Ammon's horn (tissue), 1 donor: ENCODE results near the gene SPARC.
A peak's percentile ranks its signal among the peaks of the same experiment; 100 is the strongest.
"Not testable (repeated sequence)": the region's sequence is repeated elsewhere in the genome, so short reads cannot be mapped to it uniquely, and the experiment has no call there.

ENCODE experiments used
- DNase-seq: peaks from one replicate; pipeline ENCODE4 v3.0.0-alpha.2; 2016; ENCODE audit warnings: low spot score

Gene SPARC

DNA sequence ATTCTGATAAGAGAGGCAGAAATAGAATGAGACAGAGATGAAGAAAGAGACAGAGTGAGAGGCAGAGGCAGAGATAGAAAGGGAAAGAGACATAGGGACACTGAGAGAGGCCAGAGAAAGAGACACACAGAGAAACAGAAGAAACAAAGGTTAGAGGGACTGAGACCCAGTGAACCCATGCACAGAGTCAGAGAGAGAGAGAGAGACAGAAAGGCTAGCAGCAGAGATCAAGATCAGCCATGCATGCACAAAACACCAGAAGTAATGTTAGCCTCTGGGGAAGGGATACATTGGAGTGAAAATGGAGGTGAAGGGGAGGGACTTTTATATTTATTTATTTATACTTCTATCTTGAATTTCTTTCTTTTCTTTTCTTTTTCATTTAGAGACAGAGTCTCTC lies 14.1 kb upstream of the SPARC start:
- no peak for DNase-seq

DNA sequence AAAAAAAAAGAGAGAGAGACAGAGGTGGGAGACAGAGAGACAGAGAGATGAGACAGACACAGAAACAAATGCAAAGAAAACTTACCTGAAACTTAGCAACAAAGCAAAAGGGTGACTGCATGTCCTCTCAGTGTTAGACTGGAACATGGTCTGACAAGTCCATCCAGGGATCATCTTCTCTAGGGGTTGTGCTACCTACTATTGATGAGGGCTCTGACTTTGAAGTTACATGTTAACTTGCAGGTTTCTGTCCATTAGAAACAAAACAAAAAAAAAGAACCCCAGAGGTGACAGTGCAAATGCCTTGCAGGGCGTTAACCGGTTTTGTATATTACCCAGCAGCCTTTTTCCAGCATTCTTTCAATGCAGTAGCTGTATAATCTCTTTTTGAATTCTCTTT lies 13.6 kb upstream of the SPARC start:
- no peak for DNase-seq

DNA sequence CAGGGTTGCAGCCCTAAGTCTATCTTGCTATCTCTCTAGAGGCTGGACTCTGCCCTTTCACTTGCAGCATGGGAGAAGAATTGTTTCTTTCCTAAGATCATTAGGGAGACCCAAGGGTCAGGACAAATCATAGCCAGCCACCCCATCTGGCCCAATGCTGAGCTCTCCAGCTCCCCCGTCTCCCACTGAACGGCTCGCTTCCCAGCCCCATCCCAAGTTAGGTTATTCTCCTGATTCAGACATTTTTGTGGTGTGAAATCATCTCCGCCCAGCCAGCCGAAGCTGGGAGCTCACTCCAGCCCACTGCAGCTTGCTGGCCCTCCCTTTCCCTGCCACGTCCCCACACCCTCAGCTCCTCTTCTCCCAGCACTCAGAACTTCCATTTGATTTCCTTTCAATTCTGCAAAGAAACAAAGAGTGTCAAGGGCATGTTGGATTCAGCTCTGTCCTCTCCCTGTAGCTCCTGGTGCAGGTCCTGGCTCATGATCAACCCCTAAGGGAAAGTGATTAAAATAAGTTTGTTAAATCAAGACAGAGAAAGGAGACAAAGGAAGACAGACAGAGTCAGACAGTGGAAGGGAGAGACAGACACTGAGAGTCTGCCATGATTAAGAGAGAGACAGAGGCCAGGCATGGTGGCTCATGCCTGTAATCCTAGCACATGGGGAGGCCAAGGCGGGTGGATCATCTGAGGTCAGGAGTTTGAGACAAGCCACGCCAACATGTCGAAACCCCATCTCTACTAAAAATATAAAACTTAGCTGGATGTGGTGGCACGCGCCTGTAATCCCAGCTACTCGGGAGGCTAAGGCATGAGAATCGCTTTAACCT lies 12.6 kb upstream of the SPARC start:
- DNase-seq, result no peak

DNA sequence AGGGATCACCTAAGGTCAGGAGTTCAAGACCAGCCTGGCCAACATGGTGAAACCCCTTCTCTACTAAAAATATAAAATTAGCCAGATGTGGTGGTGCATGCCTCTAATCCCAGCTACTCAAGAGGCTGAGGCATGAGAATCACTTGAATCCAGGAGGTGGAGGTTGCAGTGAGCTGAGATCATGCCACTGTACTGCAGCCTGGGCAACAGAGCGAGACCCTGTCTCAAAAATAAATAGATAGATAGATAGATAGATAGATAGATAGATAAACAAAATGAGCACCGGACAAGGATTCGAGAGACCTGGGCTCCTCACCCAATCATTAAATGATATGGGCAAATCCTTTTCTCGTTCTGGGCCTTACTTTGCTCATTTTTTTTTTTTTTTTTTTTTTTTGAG lies 11.4 kb upstream of the SPARC start:
- not testable (repeated sequence) for DNase-seq

DNA sequence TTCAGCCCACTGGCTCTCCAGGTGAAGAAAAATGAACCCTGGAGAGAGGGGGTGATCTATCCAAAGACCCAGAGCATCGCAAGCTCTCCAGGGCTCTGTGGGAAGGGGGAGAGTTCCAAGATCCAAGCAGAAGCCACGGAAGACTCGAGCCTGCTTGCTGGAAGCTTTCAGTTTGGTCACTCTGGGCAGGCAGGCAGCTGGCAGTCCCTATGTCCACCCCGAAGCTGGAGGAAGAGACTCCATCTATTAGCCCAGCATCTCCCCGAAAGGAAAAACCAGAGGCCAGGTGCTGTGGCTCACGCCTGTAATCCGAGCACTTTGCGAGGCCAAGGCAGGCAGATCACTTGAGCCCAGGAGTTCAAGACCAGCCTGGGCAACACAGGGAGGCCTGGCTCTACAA lies 10.7 kb upstream of the SPARC start:
- no peak for DNase-seq

DNA sequence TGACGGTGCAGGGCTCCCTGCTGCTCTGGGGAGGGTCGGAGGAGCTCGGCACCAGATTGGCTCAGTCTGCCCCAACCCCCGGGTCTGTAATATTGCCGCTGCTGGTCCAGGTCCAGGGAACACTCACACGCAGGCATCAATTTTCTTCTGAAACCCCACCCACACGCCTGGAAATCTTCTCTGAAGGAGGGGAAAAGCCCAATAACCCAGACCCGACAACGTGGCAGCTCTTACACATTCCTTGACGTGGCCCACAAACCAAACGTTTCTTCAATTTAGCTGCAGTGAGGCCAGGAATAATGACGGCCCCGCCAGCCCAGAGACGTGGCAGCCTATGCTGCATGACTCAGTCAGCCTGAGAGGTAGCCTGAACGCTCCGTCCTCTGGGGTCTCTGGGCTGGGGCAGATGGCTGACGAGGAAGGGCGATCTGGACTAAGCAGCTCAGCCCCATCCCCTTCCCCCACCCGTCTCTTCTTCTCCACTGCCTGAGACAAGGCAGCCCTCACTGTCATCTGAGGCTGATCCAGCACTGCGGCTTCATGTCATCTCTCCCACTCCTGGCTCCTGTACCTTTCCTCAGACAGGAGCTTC lies 9.9 kb upstream of the SPARC start:
- DNase-seq, result no peak

DNA sequence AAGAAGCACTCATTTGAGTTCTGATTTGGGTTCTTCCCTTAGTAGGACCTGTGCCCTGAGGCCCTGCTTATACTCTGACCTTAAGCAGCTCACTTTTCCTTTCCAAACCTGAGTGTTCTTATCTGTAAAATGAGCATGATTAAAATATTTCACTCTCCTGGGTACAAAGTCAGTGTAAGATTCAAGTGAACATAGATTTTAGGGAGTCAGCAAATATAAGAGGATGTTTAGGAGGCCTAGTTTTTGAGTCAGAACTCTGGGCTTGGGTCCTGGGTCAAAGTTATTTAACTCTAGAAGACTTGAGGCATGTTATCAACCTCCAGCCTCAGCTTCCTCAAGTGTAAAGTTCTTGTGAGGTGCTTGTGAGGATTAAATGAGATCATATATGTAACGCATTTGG lies 8.7 kb upstream of the SPARC start:
- no peak for DNase-seq

DNA sequence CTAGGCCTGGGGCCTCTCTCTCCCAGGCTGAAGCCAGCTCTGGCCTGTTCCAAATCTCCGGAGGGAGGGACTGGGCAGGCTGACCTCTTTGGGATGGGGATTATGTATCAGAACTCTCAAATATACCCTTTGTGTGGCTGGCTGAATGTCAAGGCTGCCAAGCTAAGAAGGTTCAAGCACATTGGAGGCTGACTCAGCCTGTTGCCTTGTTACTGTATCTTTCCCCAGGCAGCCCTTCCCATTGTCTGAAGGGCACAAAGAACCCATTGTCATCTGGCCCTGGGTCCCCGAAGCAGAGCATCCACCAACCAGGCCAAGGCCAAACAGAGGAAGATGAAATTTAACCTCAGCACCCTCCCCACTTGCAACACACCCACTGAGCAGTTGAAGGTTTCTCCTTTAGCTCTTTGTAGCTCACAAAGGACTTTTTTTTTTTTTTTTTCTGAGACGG lies 7.3 kb upstream of the SPARC start:
- DNase-seq, result peak; percentile 93

DNA sequence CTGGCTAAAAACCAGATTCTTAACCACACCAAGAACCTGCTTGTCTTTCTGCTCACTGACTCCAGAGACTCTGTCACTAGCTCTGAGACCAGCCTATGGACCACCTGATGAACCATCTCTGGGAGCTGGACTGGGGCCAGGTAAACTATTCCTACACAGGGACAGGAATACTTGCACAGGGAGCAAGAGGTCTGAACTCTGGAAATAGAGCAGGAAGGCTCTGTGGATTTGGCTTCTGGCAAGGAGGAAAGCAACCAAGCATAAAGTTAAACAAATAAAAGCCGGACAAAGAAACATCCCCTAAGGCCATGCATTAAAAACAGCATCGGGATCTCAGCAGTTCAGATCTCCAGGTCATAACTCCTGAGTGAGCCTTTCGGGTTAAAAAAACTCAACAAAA lies 5.6 kb upstream of the SPARC start:
- DNase-seq, result no peak

DNA sequence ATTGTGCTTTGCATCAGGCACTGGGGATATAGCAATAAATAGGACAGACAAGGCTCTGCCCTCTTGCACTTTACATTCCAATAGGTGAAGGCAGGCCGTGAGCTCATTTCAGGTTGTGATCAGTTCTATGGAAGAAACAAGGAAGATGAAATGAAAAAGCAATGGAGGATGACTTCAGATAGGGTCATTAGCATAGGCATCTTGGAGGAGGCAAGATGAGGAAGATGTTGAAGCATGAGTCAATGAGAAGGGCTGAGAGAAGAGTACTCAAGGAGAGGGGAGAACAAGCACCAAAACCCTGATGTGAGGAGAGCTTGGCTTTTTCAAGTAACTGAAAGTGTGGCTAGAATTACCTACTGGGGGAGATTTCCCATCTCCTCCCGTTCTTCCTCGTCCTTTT lies 5.0 kb upstream of the SPARC start:
- no peak for DNase-seq

DNA sequence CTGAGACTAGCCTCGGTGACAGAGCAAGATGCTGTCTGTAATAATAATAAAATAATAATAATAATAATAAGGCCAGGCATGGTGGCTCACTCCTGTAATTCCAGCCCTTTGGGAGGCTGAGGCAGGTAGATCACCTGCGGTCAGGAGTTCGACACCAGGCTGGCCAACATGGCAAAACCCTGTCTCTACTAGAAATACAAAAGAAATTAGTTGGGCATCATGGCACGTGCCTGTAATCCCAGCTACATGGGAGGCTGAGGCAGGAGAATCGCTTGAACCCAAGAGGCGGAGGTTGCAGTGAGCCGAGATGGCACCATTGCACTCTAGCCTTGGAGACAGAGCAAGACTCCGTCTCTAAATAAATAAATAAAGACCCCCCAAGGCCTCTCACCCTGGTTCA lies 2.9 kb upstream of the SPARC start:
- DNase-seq, result not testable (repeated sequence)

DNA sequence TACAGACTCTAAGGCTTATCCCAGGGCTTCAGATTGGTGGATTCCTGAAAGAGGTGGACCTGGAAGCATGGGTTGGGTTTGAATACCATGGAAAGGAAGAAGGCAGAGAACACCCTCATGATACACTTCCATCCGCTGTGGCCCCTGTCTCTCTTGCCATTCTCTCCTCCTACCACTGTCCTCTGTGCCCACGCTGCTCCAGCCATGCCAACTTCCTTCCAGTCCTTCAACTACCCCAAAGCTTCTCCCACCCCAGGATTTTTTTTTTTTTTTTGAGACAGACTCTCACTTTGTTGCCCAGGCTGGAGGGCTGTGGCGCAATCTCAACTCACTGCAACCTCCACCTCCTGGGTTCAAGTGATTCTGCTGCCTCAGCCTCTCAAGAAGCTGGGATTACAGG lies 1.7 kb upstream of the SPARC start:
- no peak for DNase-seq

DNA sequence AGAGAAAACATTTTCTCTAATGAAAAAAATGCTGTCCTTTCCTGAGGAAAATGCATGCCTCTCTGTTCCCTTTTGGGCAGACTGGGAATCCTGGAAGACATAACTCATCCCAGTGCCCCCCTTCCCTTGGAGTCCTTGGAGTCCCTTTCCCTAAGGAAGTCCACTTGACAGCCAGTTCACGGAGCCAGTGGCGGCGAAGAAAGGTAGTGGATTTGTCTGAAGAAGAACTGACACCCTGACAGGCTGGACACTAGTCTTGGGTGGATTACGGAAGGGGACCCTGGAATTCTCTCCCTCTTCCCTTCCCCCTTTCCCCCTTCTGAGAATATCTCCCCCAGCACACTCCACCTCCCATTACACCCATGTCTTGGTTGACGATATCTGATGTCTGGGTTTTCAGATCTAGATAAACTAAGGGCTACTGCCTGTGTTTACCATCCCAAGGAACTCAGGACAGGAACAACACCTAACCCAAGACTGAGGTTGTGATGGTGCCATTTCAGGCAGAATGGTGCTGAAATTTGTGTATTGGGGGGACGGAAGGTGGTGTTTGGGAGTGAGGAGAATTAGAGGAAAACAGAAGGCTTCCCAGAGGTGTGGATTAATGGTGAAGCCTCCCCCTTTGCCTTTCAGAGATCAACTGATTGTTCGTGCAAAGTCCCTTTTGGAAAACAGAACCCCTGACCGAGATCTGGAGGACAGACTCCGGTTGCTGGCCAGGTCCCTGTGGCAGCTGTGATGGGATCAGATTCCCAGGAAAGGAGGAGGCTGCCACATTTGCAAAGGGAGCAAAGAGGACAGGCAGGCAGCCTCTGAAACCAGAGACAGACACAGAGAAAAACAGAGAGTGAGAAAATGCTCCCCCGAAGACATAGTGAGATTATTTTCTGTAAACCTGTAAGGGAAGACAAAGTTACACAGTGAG lies 704 bp downstream of the SPARC start:
- DNase-seq, result no peak

DNA sequence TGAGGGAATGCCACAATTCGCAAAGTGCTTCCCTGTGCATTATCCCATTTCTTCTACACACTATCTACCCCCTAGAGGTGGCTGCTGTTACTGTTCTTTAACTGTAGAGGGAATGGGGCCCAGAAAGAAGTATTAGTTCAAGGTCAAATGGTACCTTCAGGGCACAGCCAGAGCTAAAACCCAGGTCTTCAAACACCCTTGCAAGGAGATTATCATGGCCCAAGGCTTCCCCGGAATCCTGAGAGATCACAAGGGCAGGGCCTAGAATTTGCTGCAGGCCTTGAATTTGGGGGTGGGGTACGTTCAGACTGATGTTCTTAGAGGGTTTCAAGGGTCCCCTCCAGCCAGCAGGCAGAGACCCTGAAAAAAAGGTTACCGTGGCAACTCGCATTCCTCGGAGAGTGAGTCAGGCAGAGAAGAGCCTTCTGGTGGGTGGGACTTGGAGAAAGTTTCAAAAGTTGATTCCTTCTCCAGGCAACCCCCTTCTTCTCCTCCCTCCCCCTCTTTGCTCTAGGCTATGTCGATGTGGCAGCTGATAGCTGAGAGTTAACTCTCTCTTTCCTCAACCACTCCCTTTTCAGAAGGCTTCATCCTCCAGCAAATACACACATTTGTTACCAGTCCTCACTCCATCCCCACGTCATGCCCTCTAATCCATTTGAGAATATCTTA lies 1.9 kb downstream of the SPARC start:
- DNase-seq, result peak; percentile 50

DNA sequence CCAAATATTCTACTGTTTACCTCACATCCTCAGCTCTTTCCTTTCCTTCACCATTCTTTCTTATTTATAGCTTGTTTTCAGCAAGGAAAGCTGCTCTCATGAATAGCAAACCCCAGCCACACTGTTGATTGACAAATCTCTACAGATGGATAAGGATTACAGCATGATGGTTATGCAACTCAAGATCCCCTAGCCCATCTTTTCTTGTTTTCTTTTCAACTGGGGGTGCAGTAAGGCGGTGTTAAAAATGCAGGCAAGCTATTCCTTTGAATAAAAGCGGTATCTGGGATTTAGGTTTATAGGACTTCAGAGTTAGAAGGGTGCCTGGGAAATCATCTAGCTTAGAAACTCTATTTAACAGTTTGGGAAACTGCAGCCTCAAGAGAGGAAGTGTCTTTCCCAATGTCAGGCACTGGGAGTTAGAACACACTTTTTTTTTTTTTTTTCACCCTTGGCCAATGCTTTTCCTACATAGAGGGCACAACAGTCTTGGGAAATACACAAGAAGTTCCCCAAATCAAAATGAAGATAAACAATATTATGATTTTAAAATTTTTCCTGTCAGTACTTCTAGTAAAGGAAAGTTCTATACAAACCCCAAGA lies 2.6 kb downstream of the SPARC start:
- no peak for DNase-seq

DNA sequence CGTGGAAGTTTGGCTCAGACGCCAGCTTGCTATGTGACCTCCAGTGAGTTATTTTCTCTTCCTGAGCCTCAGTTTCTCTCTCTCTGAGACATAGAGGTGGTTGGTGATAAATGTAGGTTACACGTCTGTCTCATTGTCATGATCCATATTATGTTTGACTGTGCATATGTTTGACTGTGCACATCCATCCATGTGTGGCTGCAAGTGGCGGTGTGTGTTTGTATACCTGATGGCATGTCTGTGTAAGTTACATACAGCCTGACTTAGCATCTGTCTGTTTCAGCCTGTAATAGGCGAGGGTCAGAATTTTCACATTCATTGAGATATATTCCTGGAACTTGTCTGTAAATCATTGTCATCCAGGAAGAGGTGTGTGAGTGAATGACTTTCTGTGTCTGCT lies 3.3 kb downstream of the SPARC start:
- no peak for DNase-seq

DNA sequence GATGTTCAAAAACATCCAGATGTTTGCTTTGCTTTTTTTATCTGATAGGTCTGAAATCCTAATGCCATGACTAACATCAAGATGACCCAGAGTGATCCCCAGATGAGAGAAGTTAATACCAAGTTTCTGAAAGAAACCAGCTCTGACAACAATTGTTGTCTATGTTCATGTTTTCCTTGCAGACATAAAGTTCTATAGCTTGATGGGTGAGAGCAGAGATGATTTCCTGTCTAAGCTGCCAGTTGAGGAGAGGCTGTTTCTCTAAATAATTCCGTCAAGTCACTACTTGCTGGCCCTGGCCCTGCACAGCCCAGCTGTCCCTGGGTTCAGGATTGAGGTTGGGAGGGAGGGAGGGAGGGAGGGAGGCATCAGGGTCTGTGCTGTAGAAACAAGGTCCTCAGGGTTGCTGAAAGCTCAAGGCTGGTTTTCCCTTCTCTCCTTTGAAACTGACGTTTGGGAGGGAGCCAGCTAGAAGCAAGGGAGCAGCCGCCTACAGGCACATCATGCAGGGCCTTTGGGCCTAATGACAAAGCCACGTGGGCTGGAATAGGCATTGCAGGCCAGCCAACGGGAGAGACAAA lies 3.9 kb downstream of the SPARC start:
- peak; percentile 70 for DNase-seq

DNA sequence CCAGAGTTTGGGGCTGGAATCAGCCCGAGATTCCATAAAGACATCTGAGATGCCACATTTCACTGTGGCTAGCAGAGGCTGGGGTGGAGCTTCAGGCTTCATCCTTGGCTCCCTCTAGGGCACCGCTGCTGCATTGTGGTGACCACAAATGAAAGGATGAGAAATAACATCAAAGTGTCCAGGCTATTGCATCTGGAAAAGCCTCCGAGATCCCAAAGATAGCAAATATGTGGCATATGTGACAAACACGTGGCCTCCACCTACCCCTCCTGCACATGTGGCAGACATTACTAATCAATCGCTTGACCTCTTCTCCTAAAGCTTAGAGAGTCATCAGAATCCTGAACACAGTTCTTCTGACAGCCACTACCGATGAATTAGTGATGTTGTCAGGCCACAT lies 4.5 kb downstream of the SPARC start:
- no peak for DNase-seq

DNA sequence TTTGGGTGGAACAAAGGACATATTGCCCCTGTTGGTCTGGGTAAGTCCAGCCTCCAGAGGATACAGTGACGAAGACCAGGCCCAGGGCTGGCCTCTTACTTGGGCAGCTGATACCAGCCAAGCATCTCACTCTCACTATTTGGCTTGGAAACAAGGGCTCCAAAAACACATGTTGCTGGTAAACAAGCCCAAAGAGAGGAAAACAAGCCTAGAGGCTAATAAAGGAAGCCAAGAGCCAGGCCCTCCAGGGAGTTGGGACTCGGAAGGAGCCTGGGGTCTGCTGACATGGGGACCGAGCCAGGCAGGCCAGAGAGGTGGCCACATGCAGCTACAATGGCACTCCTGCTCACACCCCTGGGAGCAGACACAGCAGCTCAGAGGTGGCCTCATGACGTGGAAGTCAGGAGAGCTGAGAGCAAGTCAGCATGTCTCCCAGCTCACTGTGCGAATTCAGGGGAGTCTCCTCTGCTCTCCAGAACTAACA lies 5.7 kb downstream of the SPARC start:
- no peak for DNase-seq

DNA sequence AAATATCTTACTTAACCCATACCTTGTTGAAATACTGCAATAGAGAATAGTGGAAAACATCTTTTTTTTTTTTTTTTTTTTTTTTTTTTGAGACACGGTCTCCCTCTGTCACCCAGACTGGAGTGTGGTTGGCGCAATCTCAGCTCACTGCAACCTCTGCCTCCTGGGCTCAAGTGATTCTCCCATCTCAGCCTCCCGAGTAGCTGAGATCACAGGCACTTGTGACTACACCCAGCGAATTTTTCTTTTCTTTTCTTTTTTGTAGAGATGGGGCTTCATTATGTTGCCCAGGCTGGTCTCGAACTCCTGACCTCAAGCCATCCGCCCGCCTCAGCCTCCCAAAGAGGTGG lies 6.6 kb downstream of the SPARC start:
- not testable (repeated sequence) for DNase-seq

DNA sequence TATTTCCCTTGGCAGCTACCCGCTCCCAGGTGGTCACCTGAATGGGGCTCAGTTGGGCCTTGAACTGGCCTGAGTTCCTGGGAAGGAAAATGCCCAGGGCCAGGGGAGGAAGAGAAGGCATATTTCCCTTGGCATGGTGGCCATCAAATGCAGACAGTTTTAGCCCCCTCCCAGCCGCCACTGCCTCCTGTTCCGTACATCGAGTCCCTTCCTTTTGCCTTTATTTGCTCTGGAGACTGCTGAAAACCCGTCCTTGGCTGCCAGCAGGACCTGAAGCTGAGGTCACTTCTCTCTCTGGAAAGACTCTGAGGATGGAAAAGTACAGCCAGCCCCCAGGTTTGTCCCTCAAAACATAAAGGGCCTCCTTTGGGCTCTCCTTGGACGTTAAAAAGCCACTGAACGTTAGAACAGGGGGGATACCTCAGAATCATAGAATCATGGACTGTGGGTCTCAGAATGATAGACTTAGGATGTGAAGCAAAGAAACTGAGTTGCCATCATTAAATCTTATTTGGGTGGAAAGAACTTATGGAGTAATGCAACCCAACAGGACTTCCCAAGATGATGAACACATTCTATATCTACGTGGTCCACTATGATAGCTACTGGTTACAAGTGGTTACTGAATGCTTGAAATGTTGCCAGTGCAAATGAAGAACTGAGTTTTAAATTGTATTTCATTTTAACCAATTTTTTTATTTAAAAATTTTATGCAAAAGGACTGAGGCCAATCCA lies 7.1 kb downstream of the SPARC start:
- no peak for DNase-seq
